NCI-H187 (cell line): Measurements from ENCODE around the gene TGFB1I1.
"Not testable (repeated sequence)": the region's sequence is repeated elsewhere in the genome, so short reads cannot be mapped to it uniquely, and the experiment has no call there.

ENCODE experiments used
- DNase-seq, 2 experiments: peaks; one replicate each; lab custom pipeline; 2025; lab: John Stamatoyannopoulos, UW

The TGFB1I1 gene

GRCh38 chr16:31471241-31471874, 594 bp upstream of the TGFB1I1 start:
- DNase-seq = no peak

- DNase-seq = no peak
Observed at GRCh38 chr16:31472709-31473203, 804 bp downstream of the TGFB1I1 start.

- DNase-seq = no peak
Observed at GRCh38 chr16:31473264-31473984, 1.5 kb downstream of the TGFB1I1 start.

GRCh38 chr16:31474173-31474714, 2.3 kb downstream of the TGFB1I1 start:
- DNase-seq = no peak

GRCh38 chr16:31474773-31475738, 3.1 kb downstream of the TGFB1I1 start:
- DNase-seq = no peak

GRCh38 chr16:31475946-31476302, 4.0 kb downstream of the TGFB1I1 start:
- DNase-seq = no peak

- no peak for DNase-seq
Observed at GRCh38 chr16:31476303-31477219, 4.6 kb downstream of the TGFB1I1 start.

- no peak for DNase-seq
Observed at GRCh38 chr16:31477220-31478216, 5.6 kb downstream of the TGFB1I1 start.

GRCh38 chr16:31478956-31479355, 7.0 kb downstream of the TGFB1I1 start:
- no peak for DNase-seq

- no peak for DNase-seq
Observed at GRCh38 chr16:31479751-31480150, 7.8 kb downstream of the TGFB1I1 start.

- no peak for DNase-seq
Observed at GRCh38 chr16:31480851-31481536, 9.0 kb downstream of the TGFB1I1 start.

- no peak for DNase-seq
Observed at GRCh38 chr16:31483081-31483480, 11.1 kb downstream of the TGFB1I1 start, which contains the start of gene SLC5A2. TSS of gene SLC5A2 (plus strand) at chr16:31483123. CDS start at chr16:31483137, 14 bp downstream.

- DNase-seq = not testable (repeated sequence)
Observed at GRCh38 chr16:31484048-31484447, 12.1 kb downstream of the TGFB1I1 start.

GRCh38 chr16:31484491-31485171, 12.7 kb downstream of the TGFB1I1 start:
- DNase-seq = no peak

GRCh38 chr16:31485571-31485970, 13.6 kb downstream of the TGFB1I1 start:
- no peak for DNase-seq

GRCh38 chr16:31486045-31486444, 14.1 kb downstream of the TGFB1I1 start:
- no peak for DNase-seq

GRCh38 chr16:31487071-31487719, 15.2 kb downstream of the TGFB1I1 start:
- DNase-seq = no peak
